B cell (primary cell): ENCODE data around the gene ACTN2. TPM values are rescaled to one million over a fixed set of nuclear protein-coding genes. Genes with fewer than 3 reads are reported as not detected.

ENCODE experiments used
- ATAC-seq: fragments of 200-7000 bp; cut with Tn5 transposase; one replicate; pipeline ENCODE4 v1.10.0; 2021; ENCODE audit warnings: low read depth, mild to moderate bottlenecking, moderate number of reproducible peaks, moderate library complexity
- CTCF ChIA-PET: fragments of 350-600 bp; sonication (Branson Sonifier 250); formaldehyde crosslinking; loops from one replicate; lab custom pipeline; 2021; ENCODE audit warnings: antibody characterized with exemption, inconsistent platforms; lab: Charles Lee
- POLR2A ChIA-PET: fragments of 350-600 bp; sonication (Branson Sonifier 250); formaldehyde crosslinking; loops from one replicate; lab custom pipeline; 2021; ENCODE audit warnings: antibody characterized with exemption; lab: Charles Lee
- DNase-seq: peaks from one replicate; pipeline ENCODE4 v3.0.0; 2013
- H2AFZ ChIP-seq: 2 replicates; pipeline ENCODE4 v1.6.1; 2012; ENCODE audit warnings: mild to moderate bottlenecking, low read depth, low read length; ENCODE audit not compliant: insufficient read depth, poor library complexity, severe bottlenecking
- H3K27ac ChIP-seq, 2 donors: 1 replicate in 1 of 2; 2 replicates in 1 of 2; pipeline ENCODE4 v1.5.1; 2012 to 2013; ENCODE audit warnings: low read length in 2 of 2, mild to moderate bottlenecking in 2 of 2, moderate library complexity in 1 of 2
- H3K27me3 ChIP-seq, 4 experiments: fragments of 200-600 bp in 1 of 4; sonication (generic) in 1 of 4; replicated peaks in 1 of 4; 1 replicate in 2 of 4; 2 replicates in 2 of 4; pipeline versions ENCODE4 v1.6.1 to v1.7.0; 2013 to 2016; ENCODE audit warnings: low read length in 3 of 4, mild to moderate bottlenecking in 2 of 4, mixed read lengths in 1 of 4, moderate library complexity in 1 of 4; ENCODE audit not compliant: insufficient read depth in 4 of 4, control insufficient read depth in 3 of 4; ENCODE audit errors: control extremely low read depth in 1 of 4
- H3K36me3 ChIP-seq, 2 experiments: replicated peaks in 1 of 2; 1 replicate in 1 of 2; 2 replicates in 1 of 2; pipeline versions ENCODE4 v1.6.1 to v1.7.1; 2013; ENCODE audit warnings: low read length in 1 of 2; ENCODE audit not compliant: insufficient read depth in 2 of 2, control insufficient read depth in 1 of 2; ENCODE audit errors: control extremely low read depth in 1 of 2, extremely low read depth in 1 of 2
- H3K4me1 ChIP-seq, 2 donors: fragments of 200-600 bp in 1 of 2; sonication (generic) in 1 of 2; 1 replicate in 1 of 2; 2 replicates in 1 of 2; pipeline versions ENCODE4 v1.5.1 to v1.6.1; 2013 to 2017; ENCODE audit warnings: low read length in 2 of 2; ENCODE audit not compliant: control insufficient read depth in 2 of 2, insufficient read depth in 2 of 2
- H3K4me2 ChIP-seq: replicated peaks from 2 replicates; pipeline ENCODE3; 2012; ENCODE audit warnings: mild to moderate bottlenecking, low read depth, low read length; ENCODE audit not compliant: poor library complexity, severe bottlenecking
- H3K4me3 ChIP-seq, 5 experiments: fragments of 200-600 bp in 1 of 5; sonication (generic) in 1 of 5; 1 replicate in 3 of 5; 2 replicates in 2 of 5; pipeline versions ENCODE4 v1.5.1 to v1.7.0; 2011 to 2016; ENCODE audit warnings: low read length in 4 of 5, mild to moderate bottlenecking in 4 of 5, low read depth in 2 of 5, control low read depth in 1 of 5, moderate library complexity in 1 of 5; ENCODE audit not compliant: insufficient read depth in 1 of 5; ENCODE audit errors: control extremely low read depth in 1 of 5, extremely low read depth in 1 of 5
- H3K79me2 ChIP-seq: fragments of 200-600 bp; sonication (generic); one replicate; pipeline ENCODE4 v1.6.0; 2016; ENCODE audit warnings: low read length; ENCODE audit not compliant: control insufficient read depth, insufficient read depth
- H3K9ac ChIP-seq: fragments of 200-600 bp; sonication (generic); 2 replicates; pipeline ENCODE4 v1.6.1; 2017; ENCODE audit warnings: mild to moderate bottlenecking, low read length, moderate library complexity
- H3K9me3 ChIP-seq, 3 donors: one replicate each; pipeline versions ENCODE4 v1.6.1 to v1.7.1; 2013; ENCODE audit warnings: low read length in 2 of 3; ENCODE audit not compliant: control insufficient read depth in 2 of 3, insufficient read depth in 1 of 3; ENCODE audit errors: control extremely low read depth in 1 of 3
- H4K20me1 ChIP-seq: 2 replicates; pipeline ENCODE4 v1.6.0; 2012; ENCODE audit warnings: mild to moderate bottlenecking, low read length; ENCODE audit not compliant: insufficient read depth, control insufficient read depth, poor library complexity, severe bottlenecking
- H3K27ac Mint-ChIP-seq: one replicate; pipeline ENCODE4 v1.8.0; 2021; ENCODE audit warnings: mixed read lengths
- H3K27me3 Mint-ChIP-seq: one replicate; pipeline ENCODE4 v1.8.0; 2021; ENCODE audit warnings: mixed read lengths
- H3K4me1 Mint-ChIP-seq: one replicate; pipeline ENCODE4 v1.8.0; 2021; ENCODE audit warnings: mixed read lengths
- H3K4me3 Mint-ChIP-seq: one replicate; pipeline ENCODE4 v1.8.0; 2021; ENCODE audit warnings: mixed read lengths
- H3K9me3 Mint-ChIP-seq: one replicate; pipeline ENCODE4 v1.8.0; 2022; ENCODE audit warnings: mixed read lengths; ENCODE audit not compliant: insufficient read depth
- EZH2 ChIP-seq: IDR thresholded peaks from 2 replicates; pipeline ENCODE4 v1.6.1; 2012; ENCODE audit warnings: borderline replicate concordance, low read depth, mild to moderate bottlenecking, moderate library complexity, low read length; ENCODE audit not compliant: insufficient read depth, poor library complexity, severe bottlenecking
- WGBS: methylation state at CpG from one replicate; pipeline ENCODE4 v1.1.5; 2013; ENCODE audit warnings: missing lambda C conversion rate; ENCODE audit not compliant: insufficient coverage; 5-methylcytosine and 5-hydroxymethylcytosine counted together
- intact Hi-C: fragments of 100-400 bp; cut with micrococcal nuclease; formaldehyde crosslinking; loops from one replicate; pipeline ENCODE4 v1.10.0; 2022
- polyA plus RNA-seq: library from polyadenylated mRNA; depleted of rRNA; stranded (reverse); fragments of >200 nt; gene quantifications from 2 replicates; pipeline ENCODE4 v1.2.3, GENCODE V29; 2012
- total RNA-seq, 2 donors: library from RNA; stranded (reverse); fragments of 120-200 nt in 1 of 2; gene quantifications; 1 replicate in 1 of 2; 2 replicates in 1 of 2; pipeline versions ENCODE4 v1.2.3 to v1.2.4, GENCODE V29; 2013 to 2022
- TF ChIP-seq, protein P1 (sequence below): fragments of 200-600 bp; IDR thresholded peaks from one replicate; pipeline ENCODE4 v1.8.0; 2022; ENCODE audit warnings: antibody characterized with exemption, mild to moderate bottlenecking

The ACTN2 gene
- total and polyA plus RNA-seq, 2 donors (not counting 1 experiment from before 2014, with no cell fraction given), result 0.30 TPM; not detected in 1

DNA sequence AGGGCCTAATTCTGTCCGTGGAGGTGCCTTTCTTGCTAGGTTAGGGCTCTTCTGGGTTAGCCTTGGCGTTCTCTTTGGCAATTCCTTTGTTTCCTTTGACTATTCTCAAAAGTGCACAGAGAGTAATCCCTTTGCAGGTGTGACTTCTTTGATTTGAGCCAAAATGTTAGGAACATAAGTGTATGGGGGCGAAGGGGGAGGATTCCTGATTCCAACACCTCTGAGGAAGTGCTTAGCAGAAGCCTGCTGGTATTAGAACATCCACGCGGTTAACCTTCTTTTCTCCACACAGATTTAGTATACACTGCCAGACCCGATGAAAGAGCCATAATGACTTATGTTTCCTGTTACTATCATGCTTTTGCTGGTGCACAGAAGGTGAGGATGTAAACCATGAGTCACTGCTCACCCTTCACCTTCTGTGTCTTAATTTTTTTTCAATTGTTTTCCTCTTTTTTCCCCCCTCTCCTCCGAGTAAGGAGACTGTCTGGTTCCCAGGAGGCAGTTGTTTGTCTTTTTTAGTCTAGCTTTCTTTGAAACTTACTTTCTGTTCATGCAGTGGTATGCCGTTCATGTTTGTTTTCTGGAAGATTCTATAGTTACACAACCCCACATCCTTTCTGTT, 48.0 kb downstream of the ACTN2 start:
- 83% methylated on average over 2 of the region's 8 CpGs for WGBS
- no peak for TF ChIP-seq EZH2
- TF ChIP-seq, protein P1, sequence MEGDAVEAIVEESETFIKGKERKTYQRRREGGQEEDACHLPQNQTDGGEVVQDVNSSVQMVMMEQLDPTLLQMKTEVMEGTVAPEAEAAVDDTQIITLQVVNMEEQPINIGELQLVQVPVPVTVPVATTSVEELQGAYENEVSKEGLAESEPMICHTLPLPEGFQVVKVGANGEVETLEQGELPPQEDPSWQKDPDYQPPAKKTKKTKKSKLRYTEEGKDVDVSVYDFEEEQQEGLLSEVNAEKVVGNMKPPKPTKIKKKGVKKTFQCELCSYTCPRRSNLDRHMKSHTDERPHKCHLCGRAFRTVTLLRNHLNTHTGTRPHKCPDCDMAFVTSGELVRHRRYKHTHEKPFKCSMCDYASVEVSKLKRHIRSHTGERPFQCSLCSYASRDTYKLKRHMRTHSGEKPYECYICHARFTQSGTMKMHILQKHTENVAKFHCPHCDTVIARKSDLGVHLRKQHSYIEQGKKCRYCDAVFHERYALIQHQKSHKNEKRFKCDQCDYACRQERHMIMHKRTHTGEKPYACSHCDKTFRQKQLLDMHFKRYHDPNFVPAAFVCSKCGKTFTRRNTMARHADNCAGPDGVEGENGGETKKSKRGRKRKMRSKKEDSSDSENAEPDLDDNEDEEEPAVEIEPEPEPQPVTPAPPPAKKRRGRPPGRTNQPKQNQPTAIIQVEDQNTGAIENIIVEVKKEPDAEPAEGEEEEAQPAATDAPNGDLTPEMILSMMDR, result no peak
- Histone ChIP-seq H3K27ac (no peak overlapping the region), H3K4me1 (no peaks in the 10 kb centered on the region), H3K27me3 (no peaks in the 10 kb centered on the region), H3K79me2 (no peaks in the 10 kb centered on the region), H3K36me3 (no peaks in the 10 kb centered on the region), H3K4me2 (no peak overlapping the region), H3K4me3 (no peak overlapping the region), H3K9ac (no peak overlapping the region), H4K20me1 (no peaks in the 10 kb centered on the region), H2AFZ (no peak overlapping the region), H3K9me3 (no peaks in the 10 kb centered on the region)
- Mint-ChIP-seq H3K27me3 (no peaks in the 10 kb centered on the region), H3K9me3 (no peaks in the 10 kb centered on the region), H3K4me3 (no peak overlapping the region), H3K4me1 (peaks cover 4% of the 10 kb centered on the region), H3K27ac (no peak overlapping the region)
- ChIA-PET CTCF (no interaction called here), POLR2A (no interaction called here)
- intact Hi-C loops, result no loop called here
- DNase-seq, result no peak
- no peak for ATAC-seq

DNA sequence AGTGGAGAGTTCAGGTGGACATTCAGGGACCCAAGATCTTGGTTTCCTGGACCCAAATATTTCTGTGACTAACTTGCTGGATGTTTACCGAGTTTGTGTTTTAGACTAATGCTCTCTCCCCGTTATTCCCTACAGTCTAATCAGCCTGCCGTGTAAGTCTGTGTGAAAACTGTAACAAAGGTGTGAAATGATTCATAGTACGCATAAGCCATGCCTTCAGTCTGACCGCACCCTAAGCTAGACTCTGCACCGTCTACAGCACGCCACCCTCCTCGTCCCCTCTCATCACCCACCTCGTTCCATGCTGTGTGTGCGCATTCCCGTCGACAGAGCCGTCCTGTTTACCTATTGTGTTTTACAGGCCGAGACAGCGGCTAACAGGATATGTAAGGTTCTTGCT, 50.5 kb downstream of the ACTN2 start:
- no peaks in the 10 kb centered on the region for H3K9me3 ChIP-seq
- H3K4me3 Mint-ChIP-seq, result no peak overlapping the region
- ChIA-PET POLR2A (no interaction called here), CTCF (no interaction called here)
- DNase-seq (no peak), ATAC-seq (no peak)
- no peaks in the 10 kb centered on the region for H3K9me3 Mint-ChIP-seq
- no peak overlapping the region for H3K27ac Mint-ChIP-seq
- no peaks in the 10 kb centered on the region for H4K20me1 ChIP-seq
- no peak overlapping the region for H3K9ac ChIP-seq
- H2AFZ ChIP-seq, result no peak overlapping the region
- H3K4me1 ChIP-seq, result no peaks in the 10 kb centered on the region
- H3K27me3 ChIP-seq, result no peaks in the 10 kb centered on the region
- intact Hi-C loops, result no loop called here
- H3K4me1 Mint-ChIP-seq, result peaks cover 4% of the 10 kb centered on the region
- no peaks in the 10 kb centered on the region for H3K36me3 ChIP-seq
- H3K4me3 ChIP-seq, result no peak overlapping the region
- 82% methylated on average over 6 of the region's 15 CpGs for WGBS
- no peak overlapping the region for H3K4me2 ChIP-seq
- TF ChIP-seq EZH2, result no peak
- TF ChIP-seq, protein P1, result no peak
- no peak overlapping the region for H3K27ac ChIP-seq
- H3K79me2 ChIP-seq, result no peaks in the 10 kb centered on the region
- H3K27me3 Mint-ChIP-seq, result peaks cover 4% of the 10 kb centered on the region
